ENCODE data around the gene SF1.

The SF1 gene

DNA sequence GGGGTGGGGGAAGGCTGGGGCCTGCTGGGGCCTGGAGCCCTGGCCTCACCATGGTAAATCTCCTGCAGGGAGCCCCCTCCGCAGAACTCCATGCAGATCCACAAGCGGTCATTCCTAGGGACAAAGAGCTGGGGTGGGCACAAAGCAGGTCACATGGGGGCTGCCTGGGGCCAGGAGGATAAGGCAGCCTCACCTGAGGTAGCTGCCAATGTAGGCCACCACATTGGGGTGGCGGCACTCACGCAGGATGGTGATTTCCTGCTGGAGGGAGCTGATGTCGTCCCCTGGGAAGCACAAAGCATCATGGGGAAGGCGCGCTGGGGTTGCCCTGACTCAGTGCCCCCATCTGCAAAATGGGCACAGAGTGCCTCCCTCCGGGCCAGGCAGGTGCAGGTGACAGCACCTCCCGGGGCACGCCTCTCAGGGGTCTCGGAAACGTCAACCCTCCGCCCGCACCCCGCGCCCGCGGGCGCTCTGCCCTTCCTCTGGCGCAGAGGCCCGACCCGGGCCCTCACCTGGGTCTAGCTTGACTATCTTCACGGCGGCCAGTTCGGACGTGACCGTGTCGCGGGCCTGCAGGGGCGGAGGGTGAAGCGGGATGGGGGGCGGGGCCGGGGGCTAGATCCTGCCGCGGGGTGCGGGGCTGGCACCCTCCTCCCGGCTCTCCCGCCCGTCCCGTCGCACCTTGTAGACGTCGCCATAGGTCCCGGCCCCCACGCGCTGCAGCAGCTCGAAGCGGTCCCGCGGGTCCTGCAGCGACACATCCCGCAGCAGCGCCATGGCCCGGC, 24.2 kb upstream of the SF1 start:
- no peak overlapping the region for H3K27ac ChIP-seq

DNA sequence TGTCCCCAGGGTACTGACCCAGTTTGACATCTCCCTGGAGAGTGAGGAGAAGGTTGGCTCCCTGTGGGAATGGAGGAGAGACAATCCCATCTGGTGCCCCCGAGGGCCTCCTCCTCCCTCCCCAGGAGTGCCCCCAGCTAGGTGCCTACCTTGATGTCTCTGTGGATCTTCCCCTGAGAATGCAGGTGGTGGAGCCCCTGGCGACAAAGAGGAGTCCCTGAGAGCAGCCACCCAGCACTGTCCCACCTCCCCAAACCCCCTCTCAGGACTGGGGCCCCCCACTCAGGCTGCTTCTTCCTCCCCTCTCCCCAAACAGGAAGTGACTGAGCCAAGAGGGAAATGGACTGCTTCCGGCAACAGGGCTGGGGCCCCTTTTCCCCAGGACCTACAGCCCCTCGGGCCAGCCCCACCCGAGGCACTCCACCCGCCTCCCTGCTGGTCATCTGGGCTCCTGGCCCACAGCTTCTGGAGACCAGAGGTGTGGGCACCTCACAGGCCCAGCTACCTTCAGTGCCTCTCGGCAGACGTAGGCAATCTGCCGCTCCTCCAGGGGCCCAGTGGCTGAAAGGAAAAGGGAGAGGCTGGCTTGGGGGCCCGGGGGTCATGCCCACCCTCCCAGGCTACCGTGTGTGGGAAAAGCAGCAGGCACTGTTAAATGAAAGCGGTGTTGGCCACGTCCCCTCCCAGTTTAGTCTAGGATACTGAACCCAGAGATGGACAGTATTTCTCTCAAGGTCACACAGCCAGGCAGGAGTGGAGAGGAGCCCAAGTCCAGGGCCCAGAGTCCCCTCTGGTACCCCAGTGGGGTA, 23.4 kb upstream of the SF1 start:
- DNase-seq (ENCODE audit: low read depth, low spot score) = no peak
- H3K27ac ChIP-seq = no peak overlapping the region

More for the DNA sequence above, 24.2 kb upstream of the SF1 start:
- no peak for DNase-seq (ENCODE audit: low read depth, low spot score)

DNA sequence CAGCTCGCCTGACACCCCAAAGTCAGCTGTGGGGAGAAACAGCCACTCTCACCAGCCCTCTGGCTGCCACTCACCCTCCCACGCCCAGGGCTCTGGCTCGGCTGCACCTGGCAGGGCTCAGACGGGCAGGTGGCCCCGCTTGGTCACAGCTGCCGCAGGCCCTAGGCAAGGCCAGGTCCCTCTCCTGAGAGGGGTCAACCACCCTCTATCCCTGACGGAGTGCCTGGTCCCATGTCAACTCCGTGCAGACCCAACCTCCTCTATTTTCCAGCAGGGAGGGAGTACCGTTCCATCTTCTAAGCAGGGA, 22.8 kb upstream of the SF1 start:
- no peak for DNase-seq (ENCODE audit: low read depth, low spot score)
- no peak overlapping the region for H3K27ac ChIP-seq

DNA sequence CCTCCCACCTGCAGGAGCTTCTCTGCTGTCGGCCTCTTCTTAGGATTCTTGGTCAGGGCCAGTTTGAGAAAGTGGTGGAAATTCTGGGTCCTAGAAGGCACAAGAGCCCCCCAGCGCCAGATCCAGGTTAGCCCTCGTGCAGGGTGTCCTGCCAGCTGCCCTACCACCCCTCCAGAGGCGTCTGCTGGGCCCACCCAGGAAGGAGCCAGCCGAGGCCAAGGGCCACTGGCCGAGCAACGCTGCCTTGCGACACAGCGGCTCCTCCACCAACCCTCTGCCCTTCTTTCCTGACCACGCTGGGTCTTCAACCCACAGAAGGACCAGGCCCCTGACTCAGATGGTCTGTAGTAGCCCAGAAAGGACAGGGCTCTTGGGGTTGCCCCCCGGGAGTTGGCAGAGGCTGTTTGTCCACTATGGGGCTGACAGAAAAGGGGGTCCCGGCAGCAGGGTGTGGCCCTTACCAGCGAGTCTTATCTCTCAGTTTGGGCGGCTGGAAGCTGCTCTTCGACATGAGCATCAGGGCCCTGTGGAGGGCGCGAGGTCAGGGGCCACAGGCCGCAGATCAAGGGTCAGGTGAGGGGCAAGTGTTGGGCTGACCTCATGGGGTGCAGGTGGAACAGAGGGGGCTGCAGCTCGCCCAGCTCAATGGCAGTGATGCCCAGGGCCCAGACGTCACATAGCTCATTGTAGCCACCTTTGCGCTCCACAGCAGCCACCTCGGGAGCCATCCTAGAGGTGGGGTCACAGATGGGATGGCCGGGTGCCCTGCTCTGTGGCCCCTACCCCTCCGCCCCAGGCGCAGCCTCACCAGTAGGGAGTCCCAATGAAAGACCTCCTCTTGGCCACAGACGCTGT, 22.2 kb upstream of the SF1 start:
- DNase-seq (ENCODE audit: low read depth, low spot score) = no peak
- H3K27ac ChIP-seq = no peak overlapping the region

DNA sequence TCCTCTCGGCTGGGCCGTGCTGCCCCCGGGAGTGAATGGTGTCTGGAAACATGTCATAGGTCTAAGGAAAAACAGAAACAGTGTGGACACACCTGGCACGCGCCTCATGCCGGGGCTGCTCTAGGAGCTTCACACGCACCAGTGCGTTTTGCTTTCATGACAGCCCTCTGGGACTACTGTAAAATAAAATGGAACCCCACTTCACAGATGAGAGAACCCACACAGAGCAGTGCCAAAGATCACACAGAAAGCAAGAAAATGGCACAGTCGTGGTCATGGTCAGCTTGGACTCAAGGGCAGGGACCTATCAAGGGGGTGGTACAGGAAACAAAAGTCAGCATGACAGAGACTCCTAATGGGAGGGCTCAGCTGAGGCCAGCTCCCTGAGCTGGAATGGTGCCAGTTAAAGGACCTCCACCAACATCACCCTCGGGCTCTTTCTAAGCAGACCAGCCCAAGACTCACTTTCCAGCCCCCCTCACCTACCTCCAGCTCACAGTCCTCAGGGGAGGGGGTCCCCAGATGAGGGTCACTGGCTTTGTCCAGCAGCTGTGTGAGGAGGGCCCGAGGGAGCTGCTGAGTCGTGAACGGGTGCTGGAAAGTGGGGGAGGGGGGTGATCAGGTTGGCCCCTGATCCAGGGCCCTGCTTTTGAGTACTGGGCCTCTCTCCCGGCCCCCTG, 21.4 kb upstream of the SF1 start:
- no peak for DNase-seq (ENCODE audit: low read depth, low spot score)
- H3K27ac ChIP-seq = no peak overlapping the region

DNA sequence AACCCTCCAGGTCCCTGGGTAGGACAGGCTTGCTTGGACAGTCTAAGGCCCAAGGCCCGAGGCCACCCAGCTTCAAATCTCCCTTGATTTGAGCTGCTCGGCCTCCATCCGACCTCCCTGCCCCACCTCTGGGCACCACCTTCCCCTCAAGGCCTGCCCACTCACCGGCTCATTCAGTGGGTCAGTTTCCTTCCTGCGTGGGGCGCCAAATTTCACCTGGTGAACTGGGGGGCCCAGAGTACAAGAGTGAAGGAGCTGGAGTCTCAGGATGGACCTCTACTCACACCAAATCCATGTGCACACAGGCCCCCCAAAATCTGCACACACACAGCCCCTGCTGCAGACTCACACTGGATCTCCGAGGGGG, 20.9 kb upstream of the SF1 start:
- H3K27ac ChIP-seq = no peak overlapping the region
- no peak for DNase-seq (ENCODE audit: low read depth, low spot score)

DNA sequence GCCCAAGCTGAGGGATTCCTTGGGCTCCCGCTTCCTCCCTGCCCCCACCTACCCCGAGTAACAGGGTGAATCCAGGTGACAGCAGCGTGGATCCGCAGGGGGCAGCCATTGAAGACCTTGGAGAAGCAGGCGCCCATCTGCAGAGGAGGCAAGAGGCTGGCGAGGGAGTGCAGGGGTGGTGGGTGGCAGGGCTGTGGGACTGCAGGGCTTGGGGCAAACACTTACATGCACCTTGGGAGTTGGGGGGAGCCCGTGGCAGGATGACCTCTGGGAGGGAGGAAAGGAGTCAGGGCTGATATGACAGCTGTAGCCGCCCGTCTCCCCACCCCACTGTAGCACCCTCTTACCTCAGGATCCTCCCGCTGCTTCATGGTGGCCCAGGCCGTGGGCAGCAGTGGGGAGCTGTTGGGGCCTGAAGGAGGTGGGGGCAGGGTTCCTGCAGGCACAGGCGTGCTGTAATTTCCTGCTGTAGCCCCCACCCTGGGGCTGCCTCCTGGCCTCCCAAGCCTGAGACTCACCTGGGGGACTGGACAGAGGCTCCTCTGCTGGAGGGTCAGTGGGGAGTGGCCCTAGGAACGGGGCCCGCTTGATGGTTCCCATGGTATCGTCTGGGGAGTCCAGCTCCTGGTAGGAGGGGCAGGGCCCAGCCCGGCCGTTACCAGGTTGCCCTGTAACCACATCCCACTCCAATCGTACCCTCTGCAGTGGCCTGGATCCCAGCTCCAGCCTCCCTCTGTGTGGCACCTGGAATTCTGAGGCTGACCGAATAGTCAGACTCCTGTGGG, 18.6 kb upstream of the SF1 start:
- DNase-seq (ENCODE audit: low read depth, low spot score) = no peak

DNA sequence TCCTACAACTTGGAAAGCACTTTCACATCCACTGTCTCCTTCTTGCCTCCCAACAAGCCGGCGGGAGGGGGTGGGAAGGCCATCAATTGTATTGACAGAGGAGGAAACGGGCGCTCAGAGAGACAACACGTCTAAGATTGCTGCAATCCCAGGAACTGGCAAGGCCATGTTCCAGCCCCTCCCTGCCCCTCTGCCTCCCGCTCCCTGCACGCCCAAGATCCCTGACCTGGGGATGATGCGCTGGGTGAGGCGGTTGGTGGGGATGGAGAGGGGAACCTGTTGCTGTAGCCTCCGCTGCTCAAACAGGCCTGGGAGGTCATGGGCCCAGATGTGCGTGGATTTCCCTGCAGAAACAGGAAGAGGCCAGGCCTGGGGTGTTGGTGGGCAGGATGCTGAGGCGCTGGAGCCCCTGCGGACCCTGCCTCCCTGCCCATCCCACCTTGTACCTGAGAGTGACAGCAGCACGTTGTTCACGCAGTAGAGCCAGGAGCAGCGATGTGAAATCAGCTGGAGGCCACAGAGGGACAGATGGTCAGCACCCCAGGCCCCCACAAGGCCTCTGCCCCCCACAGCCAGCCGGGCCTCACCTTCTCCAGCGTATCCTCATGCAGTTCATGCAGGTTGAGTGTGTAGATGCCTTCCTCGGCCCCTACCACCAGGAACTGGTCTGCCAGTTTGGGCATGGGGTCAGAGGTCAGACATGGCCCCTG, 17.9 kb upstream of the SF1 start:
- DNase-seq (ENCODE audit: low read depth, low spot score) = no peak
- H3K27ac ChIP-seq = no peak overlapping the region

More for the DNA sequence above, 18.6 kb upstream of the SF1 start:
- H3K27ac ChIP-seq = no peak overlapping the region

DNA sequence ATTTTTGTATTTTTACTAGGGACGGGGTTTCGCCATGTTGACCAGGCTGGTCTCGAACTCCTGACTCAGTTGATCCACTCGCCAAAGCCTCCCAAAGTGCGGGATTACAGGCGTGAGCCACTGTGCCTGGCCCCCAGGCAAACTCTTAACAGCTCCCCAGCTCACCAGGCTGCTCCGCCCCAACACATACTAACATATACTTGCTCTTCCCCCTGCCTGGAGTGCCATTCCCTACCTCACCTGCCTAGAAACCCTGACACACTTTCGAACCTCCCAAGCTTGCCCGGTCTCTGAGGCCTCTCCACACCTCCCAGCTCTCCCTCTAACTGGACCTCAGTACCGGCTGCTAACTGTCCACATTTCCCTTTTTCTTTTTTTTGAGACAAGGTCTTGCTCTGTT, 16.2 kb upstream of the SF1 start:
- no peak overlapping the region for H3K27ac ChIP-seq

DNA sequence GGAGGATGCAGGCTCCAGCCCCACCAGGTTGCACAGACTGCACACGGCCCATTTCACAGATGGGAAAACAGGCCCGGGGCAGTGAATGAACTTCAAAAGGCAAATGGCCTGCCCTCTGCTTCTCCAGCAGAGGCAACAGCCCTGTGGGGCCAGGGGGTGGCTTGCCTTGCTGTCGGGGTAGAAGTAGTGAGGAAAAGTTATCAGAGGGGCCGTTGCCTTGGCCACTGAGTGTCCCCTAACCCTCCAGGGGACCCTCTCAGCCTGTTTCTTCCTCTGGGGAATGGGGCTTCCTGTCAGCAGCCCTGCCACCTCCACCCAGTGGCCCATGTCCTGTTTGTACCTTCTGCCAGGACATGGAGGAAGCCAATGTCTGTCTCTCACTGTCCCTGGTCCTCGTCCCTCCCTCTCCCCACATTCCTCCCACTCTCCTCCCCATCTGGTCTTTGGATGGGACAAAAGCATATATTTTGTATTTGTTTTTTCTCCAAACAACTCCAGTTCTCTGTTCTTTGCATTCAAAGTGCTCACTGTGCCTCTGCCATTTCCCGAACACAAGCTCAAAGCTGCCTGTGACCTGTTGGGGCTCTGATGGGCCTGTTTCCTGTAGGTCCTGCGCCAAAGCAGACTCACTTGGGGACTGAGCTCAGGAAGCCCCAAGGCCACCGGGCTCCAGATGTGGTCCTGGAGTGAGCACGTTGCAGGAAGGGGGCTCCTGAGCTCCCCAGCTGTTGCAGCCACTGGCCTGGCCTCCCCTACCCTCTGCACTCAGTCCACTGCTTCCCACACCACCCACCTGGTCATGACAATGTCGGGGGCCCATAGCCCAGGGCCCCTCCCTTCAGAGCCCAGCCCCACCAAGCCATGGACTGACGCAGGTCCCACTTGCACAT, 15.2 kb upstream of the SF1 start:
- H3K27ac ChIP-seq = no peak overlapping the region
- no peak for DNase-seq (ENCODE audit: low read depth, low spot score)

More for the DNA sequence above, 16.2 kb upstream of the SF1 start:
- no peak for DNase-seq (ENCODE audit: low read depth, low spot score)

DNA sequence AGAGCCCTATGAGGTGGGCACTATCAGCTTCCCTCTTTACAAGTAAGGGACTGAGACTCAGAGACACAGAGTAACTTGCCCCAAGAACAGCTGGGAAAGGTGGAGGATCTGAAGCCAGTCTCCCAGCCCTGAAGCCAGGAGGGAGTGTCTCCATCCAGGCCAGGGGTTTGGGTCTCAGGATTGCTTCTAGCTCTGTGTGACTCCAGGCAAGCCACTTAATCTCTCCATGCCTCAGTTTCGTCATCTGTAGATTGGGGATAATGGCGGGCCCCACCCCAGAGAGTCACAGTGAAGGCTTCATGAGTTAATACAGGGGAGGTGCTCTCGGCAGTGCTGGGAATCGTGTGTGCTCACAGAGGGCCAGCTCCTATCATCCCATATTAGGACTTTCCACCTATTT, 14.1 kb upstream of the SF1 start:
- no peak overlapping the region for H3K27ac ChIP-seq

DNA sequence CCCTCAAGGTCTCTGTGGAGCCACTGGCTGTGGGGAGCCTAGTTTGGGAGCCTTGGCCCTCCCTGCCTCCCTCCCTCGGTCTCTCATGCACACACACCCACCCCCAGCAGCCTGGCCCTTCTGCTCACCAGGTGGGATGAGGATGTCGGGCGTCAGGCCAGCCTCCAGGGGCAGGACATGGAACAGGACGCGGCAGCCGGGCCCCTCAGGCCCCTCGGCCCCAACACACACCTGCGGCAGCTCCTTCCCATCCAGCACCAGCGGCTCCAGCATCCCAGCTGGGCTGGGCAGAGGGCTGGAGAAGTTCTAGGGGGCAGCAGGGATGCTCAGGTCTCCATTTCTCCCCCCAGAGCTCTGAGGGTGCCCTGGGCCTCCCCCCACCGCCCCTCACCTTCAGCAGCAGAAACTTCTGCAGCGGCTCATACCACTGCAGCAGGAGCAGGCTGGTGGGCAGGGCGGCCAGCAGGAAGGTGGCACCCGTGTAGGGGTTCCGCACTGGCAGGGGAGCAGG, 13.5 kb upstream of the SF1 start:
- no peak overlapping the region for H3K27ac ChIP-seq
- no peak for DNase-seq (ENCODE audit: low read depth, low spot score)

More for the DNA sequence above, 14.1 kb upstream of the SF1 start:
- no peak for DNase-seq (ENCODE audit: low read depth, low spot score)

DNA sequence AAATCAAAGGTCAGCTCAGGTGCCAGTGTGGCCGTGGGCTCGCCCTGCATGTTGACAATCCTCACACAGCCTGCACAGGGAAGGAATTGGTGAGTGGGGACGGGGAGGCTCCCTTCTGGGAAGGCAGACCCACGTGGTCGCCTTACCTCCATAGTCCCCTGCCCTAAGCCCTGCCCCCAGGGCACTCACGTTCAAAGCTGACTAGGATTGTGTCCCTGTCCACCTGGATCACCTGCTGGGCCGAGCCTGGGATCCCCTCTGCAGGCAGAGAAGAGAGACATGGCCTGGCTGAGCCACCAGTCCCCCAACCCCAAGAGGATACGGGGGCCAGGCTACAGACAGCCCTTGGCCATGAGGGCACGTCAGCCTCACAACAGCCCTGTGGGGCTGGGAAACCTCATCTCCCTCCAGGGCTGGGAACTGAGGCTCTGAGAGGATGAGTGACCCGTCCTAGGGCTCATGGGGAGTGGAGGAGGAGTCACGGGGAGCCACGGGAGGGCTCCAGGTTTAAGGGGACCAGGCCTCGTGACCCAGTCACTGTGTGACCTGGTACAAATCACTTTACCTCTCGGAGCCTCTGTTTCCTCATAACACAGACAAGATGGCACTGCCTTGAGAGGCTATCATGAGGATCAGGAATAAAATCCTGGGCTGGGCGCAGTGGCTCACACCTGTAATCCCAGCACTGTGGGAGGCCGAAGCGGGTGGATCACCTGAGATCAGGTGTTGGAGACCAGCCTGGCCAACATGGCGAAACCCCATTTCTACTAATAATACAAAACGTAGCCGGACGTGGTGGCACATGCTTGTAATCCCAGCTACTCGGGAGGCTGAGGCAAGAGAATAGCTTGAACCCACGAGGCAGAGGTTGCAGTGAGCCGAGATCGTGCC, 12.1 kb upstream of the SF1 start:
- no peak for DNase-seq (ENCODE audit: low read depth, low spot score)
- no peak overlapping the region for H3K27ac ChIP-seq

DNA sequence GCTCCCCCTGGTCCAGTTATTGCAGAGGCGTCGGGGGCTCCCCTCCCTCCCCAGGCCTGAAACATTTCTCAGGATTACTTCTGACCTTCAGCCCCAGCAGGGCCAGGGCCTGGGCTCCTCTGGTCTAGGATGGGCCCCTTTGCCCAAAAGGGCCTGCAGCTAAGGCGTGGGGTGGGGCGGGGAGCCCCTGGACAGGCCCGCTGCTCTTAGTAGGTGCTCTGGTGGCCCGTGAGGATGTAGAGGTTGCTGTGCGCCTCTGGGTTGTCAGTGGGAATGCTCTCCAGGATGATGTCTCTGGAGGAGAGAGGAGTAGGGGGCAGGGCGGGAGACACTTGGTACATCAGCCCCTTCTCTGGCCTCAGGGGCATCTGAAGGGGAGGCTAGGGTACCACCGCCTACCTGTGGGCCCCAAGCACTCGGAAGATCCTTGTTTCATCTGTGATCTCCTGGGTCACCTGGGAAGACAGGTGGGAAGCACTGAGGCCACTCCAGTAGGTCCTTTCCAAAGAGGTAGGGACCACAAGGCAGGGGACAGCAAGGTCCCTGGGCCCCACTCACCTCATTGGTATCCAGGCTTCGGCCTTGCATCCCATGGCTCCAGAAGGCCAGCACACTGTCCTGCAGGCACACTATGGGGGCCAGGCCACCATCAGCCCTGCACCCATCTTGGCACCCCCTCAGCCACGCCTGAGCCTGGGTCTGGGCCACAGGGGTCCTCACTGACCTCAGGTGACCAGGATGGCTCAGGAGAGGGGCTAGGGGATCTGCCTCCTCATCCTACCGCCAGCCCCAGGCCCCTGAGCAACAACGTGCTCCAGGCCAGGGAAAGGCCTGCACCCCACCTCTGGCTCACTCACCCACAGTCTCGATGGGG, 11.2 kb upstream of the SF1 start:
- H3K27ac ChIP-seq = no peak overlapping the region
- no peak for DNase-seq (ENCODE audit: low read depth, low spot score)

DNA sequence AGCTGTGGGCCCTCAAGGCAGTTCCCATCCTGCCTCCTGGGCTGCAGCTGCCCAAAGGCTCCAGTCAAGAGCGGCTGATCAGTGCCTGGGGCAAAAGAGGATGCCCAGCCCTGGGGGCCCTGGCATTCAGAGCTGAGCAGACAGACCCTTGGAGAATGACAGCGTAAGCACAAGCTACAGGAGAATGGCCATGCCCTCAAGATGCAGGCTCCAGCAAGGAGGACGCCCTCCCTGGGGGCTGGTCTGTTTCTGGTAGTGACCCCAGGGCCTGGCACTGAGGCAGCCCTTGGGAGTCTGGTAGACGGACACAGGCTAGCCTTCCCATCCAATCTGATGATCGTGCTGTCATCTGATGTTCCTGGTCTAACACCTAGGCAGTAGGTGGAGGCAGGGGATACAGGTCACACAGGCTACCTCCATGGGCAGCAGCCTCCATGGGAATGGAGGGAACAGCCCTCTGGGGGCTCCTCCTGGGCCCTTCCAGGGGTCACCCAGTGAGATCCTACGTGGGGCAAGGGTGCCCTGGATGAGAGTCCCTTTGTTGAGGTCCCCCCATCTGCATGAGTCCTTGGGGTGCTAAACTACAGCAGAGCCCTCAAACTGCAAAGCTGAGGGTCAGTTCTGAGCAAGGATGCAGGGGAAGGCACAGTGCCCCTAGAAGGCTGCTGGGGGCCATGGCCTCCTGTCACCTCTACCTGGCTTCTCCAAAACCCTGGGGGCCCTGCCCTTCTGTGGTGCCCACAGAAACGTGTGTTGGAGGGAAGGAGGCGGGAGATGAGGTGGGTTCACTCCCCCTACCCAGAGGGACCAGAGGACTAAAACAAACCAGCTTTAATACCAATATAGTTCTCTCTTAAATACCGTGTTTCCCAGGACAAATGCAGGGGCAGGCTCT, 10.2 kb upstream of the SF1 start:
- DNase-seq (ENCODE audit: low read depth, low spot score) = no peak
- H3K27ac ChIP-seq = no peak overlapping the region
